Tibial nerve (tissue), 4 donors: ENCODE measurements around the gene GEN1. TPM values are rescaled to one million over a fixed set of nuclear protein-coding genes. Genes with fewer than 3 reads are reported as not detected.
A peak's percentile ranks its signal among the peaks of the same experiment; 100 is the strongest.
"Not testable (repeated sequence)": the region's sequence is repeated elsewhere in the genome, so short reads cannot be mapped to it uniquely, and the experiment has no call there.

Experiments
- DNase-seq, 2 donors: peaks; one replicate each; pipeline ENCODE4 v3.0.0-alpha.2; 2019; ENCODE audit warnings: low spot score in 2 of 2
- H3K27ac ChIP-seq, 4 donors: fragments of 200-600 bp; sonication (generic) in 3 of 4; one replicate each; pipeline ENCODE4 v1.5.1; 2017 to 2019; ENCODE audit warnings: mild to moderate bottlenecking in 1 of 4
- H3K27me3 ChIP-seq, 2 donors: fragments of 200-600 bp; sonication (generic) in 1 of 2; one replicate each; pipeline versions ENCODE4 v1.5.1 to v1.6.0; 2017 to 2019
- H3K36me3 ChIP-seq, 3 donors: fragments of 200-600 bp; sonication (generic); one replicate each; pipeline ENCODE4 v1.5.1; 2018 to 2019
- H3K4me1 ChIP-seq, 4 donors: fragments of 200-600 bp; sonication (generic) in 3 of 4; one replicate each; pipeline ENCODE4 v1.5.1; 2017 to 2019
- H3K4me3 ChIP-seq, 4 donors: fragments of 200-600 bp; sonication (generic) in 3 of 4; one replicate each; pipeline ENCODE4 v1.5.1; 2017 to 2019; ENCODE audit warnings: mild to moderate bottlenecking in 1 of 4, moderate library complexity in 1 of 4
- H3K9me3 ChIP-seq, 4 donors: fragments of 200-600 bp; sonication (generic) in 3 of 4; one replicate each; pipeline ENCODE4 v1.5.1; 2017 to 2019
- CTCF ChIP-seq, 5 experiments: fragments of 200-600 bp in 3 of 5; fragments of 450-650 bp in 2 of 5; sonication (generic) in 3 of 5; IDR thresholded peaks; one replicate each; pipeline ENCODE4 v1.5.1; 2016 to 2019; ENCODE audit warnings: antibody characterized with exemption in 5 of 5, mild to moderate bottlenecking in 3 of 5, moderate library complexity in 2 of 5
- EP300 ChIP-seq, 2 donors: sonication (generic); formaldehyde crosslinking; IDR thresholded peaks; one replicate each; pipeline ENCODE4 v1.6.1; 2017; ENCODE audit warnings: antibody characterized with exemption in 2 of 2, mild to moderate bottlenecking in 1 of 2
- POLR2A ChIP-seq, 2 donors: fragments of 450-650 bp; IDR thresholded peaks; one replicate each; pipeline ENCODE4 v1.6.1; 2017; ENCODE audit warnings: antibody characterized with exemption in 2 of 2, mild to moderate bottlenecking in 2 of 2, moderate library complexity in 2 of 2
- WGBS, 2 donors: methylation state at CpG; one replicate each; pipeline ENCODE4 v1.1.5; 2018; 5-methylcytosine and 5-hydroxymethylcytosine counted together
- total RNA-seq, 4 donors: library from RNA; depleted of rRNA; stranded (reverse); fragments of >200 nt; gene quantifications; one replicate each; pipeline ENCODE4 v1.1.0, GENCODE V29; 2016

GEN1 gene
- total RNA-seq, 4 donors from 2014 or later = 1.5 to 17.5 (median 4.2) TPM

GRCh38 chr2:17822445-17823117 is 68.6 kb downstream of the GEN1 start:
- Histone ChIP-seq H3K27me3 (no peaks in the 10 kb centered on the region), H3K9me3 (no peaks in the 10 kb centered on the region), H3K4me1 (peaks cover 0 to 17% (median 8%) of the 10 kb centered on the region in 4 donors), H3K36me3 (no peaks in the 10 kb centered on the region), H3K27ac (peak overlapping the region in 1 of 4 donors; percentile 43), H3K4me3 (no peak overlapping the region)
- 15 to 20% methylated on average over 4 of the region's 4 CpGs for WGBS, 2 donors
- TF ChIP-seq CTCF (IDR thresholded peaks at IDR 0.05) (no peak), EP300 (IDR thresholded peaks at IDR 0.05) (no peak), POLR2A (IDR thresholded peaks at IDR 0.05) (no peak)
- no peak for DNase-seq

DNA sequence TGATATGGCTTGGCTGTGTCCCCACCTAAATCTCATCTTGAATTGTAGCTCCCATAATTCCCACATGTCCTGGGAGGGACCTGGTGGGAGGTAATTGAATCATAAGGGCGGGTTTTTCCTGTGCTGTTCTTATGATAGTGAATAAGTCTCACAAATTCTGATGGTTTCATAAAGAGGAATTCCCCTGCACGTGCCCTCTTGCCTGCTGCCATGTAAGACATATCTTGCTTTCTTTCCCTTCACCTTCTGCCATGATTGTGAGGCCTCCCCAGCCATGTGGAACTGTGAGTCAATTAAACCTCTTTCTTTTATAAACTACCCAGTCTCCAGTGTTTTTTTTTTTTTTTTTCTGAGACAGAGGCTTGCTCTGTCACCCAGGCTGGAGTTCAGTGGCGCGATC is 69.7 kb downstream of the GEN1 start:
- not testable (repeated sequence) for DNase-seq
- WGBS, 2 donors = 76 to 79% methylated on average over 4 of the region's 4 CpGs

GRCh38 chr2:17827316-17827715 is 73.4 kb downstream of the GEN1 start:
- no peaks in the 10 kb centered on the region for H3K9me3 ChIP-seq
- no peaks in the 10 kb centered on the region for H3K36me3 ChIP-seq
- 53 to 69% methylated on average over 5 of the region's 5 CpGs for WGBS, 2 donors
- no peak overlapping the region for H3K27ac ChIP-seq
- TF ChIP-seq POLR2A (IDR thresholded peaks at IDR 0.05) (no peak), CTCF (IDR thresholded peaks at IDR 0.05) (no peak), EP300 (IDR thresholded peaks at IDR 0.05) (no peak)
- peaks cover 0 to 20% of the 10 kb centered on the region in 2 donors for H3K27me3 ChIP-seq
- no peak for DNase-seq
- no peak overlapping the region for H3K4me3 ChIP-seq
- peaks cover 0 to 17% (median 4%) of the 10 kb centered on the region in 4 donors for H3K4me1 ChIP-seq

More for the DNA sequence above, 69.7 kb downstream of the GEN1 start:
- H3K4me1 ChIP-seq = peaks cover 0 to 17% (median 8%) of the 10 kb centered on the region in 4 donors
- H3K9me3 ChIP-seq, H3K27ac ChIP-seq, H3K4me3 ChIP-seq, H3K27me3 ChIP-seq, H3K36me3 ChIP-seq: not testable (repeated sequence)

- TF ChIP-seq POLR2A (IDR thresholded peaks at IDR 0.05) (no peak), EP300 (IDR thresholded peaks at IDR 0.05) (no peak), CTCF (IDR thresholded peaks at IDR 0.05) (no peak)
- no peak overlapping the region for H3K4me3 ChIP-seq
- 73 to 78% methylated on average over 2 of the region's 2 CpGs for WGBS, 2 donors
- no peaks in the 10 kb centered on the region for H3K36me3 ChIP-seq
- no peak overlapping the region for H3K27ac ChIP-seq
- no peak for DNase-seq
- H3K9me3 ChIP-seq = no peaks in the 10 kb centered on the region
- H3K27me3 ChIP-seq = peaks cover 0 to 20% of the 10 kb centered on the region in 2 donors
- H3K4me1 ChIP-seq = peaks cover 0 to 13% (median 2%) of the 10 kb centered on the region in 4 donors
Observed at GRCh38 chr2:17827785-17828184, 73.8 kb downstream of the GEN1 start.

DNA sequence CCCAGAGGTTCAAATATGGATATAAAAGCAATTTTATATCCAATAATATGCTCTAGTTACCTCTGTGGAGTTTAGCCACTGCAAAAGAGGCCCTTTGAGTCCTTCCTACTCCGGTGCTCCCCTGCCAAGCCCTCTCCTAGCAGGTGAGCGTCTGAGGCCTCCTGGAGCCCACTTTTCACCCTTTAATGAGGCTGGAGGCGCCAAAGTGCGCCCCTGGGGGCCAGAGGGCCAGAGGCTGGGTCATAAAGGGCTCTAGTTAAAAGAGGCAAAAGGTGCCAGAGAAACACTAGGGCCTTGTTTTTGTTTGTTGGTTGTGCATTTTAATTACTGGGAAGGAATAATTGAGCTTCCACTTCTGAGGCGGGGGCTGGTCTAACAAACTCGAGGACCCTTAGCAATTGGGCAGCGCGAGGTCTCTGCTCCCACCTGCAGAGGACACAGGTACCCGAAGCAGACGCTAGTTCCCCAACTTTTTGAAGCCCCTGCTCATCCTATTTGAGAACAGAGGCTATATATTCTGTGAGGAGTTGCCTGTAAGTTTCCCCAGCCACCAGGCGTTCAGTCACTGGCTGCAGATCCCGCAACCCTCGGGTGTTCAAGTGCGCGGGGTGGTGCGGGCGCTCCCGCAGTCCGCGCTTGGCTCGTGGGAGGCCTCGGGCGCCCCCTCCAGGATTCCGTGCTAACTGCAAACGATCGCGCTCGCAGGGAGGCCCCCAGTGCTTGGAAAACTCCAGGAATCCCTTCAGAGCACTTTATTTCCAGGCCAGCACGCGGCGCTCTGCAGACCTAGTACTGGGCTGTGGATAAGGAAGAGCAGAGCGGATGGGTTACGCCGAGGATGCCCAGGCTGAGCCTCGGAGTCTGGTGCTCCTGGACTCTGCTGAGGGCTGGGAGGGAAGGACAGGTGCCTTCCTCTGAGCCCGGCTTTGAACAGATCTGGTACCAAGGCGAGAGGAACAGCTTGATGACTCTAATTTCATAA is 76.4 kb downstream of the GEN1 start:
- H3K4me1 ChIP-seq = peaks cover 0 to 10% (median 2%) of the 10 kb centered on the region in 4 donors
- no peaks in the 10 kb centered on the region for H3K36me3 ChIP-seq
- no peak overlapping the region for H3K27ac ChIP-seq
- H3K9me3 ChIP-seq = no peaks in the 10 kb centered on the region
- H3K4me3 ChIP-seq = no peak overlapping the region
- H3K27me3 ChIP-seq = peaks cover 0 to 20% of the 10 kb centered on the region in 2 donors
- WGBS, 2 donors = 13 to 37% methylated on average over 16 to 37 of the region's 37 CpGs
- TF ChIP-seq POLR2A (IDR thresholded peaks at IDR 0.05) (no peak), CTCF (IDR thresholded peaks at IDR 0.05) (peak; percentile 64 to 79 (median 76))
- peak; percentile 23 to 54 for DNase-seq
